ENCODE measurements around the gene STK16. TPM values are rescaled to one million over a fixed set of nuclear protein-coding genes. Genes with fewer than 3 reads are reported as not detected.

The STK16 gene
- total RNA-seq, 1 donor from 2014 or later, result 29.5 TPM

DNA sequence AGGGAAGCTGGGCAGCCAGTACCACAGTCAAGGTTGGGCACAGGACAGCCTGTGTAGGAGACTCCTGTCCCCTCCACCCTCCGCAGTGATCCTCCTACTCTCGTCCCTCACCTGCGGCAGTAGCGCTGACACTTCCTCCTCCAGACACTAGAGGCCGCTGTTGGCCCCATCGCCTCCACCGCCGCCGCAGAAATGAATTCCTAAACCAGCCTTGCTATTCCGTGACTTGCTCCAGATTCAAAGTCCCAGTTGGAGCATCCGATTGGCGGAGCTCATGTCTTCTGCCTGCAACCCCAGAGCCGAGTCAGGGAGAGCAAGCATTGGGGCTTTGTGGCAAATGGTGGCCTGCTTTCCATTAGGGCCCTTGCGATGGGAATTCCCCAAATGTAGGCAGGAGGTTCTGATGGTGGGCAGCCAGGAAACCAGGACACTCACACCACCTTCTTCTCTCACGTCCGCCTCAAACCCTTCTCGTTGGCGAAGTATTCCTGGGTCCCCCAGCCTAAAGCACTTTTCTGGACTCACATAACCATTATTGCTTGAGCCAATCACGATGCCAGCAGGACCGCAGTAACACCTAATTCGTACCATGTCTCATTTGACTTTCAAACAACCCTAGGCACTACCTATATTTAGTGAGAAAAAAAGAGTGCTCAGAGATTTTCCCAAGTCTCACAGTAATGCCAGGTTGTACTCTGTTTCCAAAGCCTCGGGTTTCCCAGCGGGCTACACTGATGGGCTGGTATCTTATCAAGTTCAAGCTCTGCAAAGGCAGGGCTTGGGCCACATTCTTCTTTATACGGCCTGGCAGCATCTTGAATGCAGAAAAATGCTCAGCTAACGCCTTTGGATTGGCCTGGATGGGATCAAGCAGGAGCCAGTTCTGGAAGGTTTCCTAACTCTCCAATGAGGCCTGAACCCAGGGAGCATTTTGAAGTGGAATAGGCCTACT is 32.7 kb downstream of the STK16 start:
- Mint-ChIP-seq H3K9me3 (ENCODE audit: unreplicated experiment) (no peaks in the 10 kb centered on the region), H3K4me1 (ENCODE audit: unreplicated experiment) (peaks cover 26% of the 10 kb centered on the region), H3K4me3 (ENCODE audit: unreplicated experiment) (peak overlapping the region; percentile 90), H3K27me3 (ENCODE audit: unreplicated experiment) (peaks cover 15% of the 10 kb centered on the region), H3K36me3 (ENCODE audit: low read depth, unreplicated experiment) (peaks cover 12% of the 10 kb centered on the region), H3K27ac (ENCODE audit: unreplicated experiment) (peak overlapping the region; percentile 95)
- DNase-seq (ENCODE audit: low spot score), result peak; percentile 79
- TF ChIP-seq, protein P1, sequence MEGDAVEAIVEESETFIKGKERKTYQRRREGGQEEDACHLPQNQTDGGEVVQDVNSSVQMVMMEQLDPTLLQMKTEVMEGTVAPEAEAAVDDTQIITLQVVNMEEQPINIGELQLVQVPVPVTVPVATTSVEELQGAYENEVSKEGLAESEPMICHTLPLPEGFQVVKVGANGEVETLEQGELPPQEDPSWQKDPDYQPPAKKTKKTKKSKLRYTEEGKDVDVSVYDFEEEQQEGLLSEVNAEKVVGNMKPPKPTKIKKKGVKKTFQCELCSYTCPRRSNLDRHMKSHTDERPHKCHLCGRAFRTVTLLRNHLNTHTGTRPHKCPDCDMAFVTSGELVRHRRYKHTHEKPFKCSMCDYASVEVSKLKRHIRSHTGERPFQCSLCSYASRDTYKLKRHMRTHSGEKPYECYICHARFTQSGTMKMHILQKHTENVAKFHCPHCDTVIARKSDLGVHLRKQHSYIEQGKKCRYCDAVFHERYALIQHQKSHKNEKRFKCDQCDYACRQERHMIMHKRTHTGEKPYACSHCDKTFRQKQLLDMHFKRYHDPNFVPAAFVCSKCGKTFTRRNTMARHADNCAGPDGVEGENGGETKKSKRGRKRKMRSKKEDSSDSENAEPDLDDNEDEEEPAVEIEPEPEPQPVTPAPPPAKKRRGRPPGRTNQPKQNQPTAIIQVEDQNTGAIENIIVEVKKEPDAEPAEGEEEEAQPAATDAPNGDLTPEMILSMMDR (IDR thresholded peaks at IDR 0.05; ENCODE audit: unreplicated experiment), result peak; percentile 95

DNA sequence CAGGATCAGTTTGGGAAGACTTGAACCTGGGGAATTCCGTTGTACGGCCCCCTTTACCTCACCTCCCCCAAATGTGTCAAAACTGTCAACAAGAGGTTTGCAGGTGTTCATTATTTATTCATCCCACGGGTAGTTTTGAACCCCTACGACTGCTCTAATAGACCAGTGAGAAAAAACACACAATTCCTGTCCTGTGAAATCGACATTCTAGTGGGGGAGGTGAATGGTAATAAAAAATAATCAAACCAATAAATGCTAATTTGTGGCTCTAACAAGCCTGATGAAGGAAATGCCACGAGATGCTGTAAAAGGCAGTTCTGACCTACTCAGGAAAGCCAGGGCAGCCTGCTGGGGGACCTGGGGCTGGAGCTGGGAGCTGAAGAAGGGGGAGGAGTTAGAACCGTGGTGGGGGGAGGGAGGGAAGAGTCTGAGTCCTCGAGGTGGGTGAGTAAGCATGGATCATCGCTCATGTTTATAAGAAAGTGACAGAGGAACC is 33.4 kb downstream of the STK16 start:
- TF ChIP-seq, protein P1 (IDR thresholded peaks at IDR 0.05; ENCODE audit: unreplicated experiment), result no peak
- Mint-ChIP-seq H3K9me3 (ENCODE audit: unreplicated experiment) (no peaks in the 10 kb centered on the region), H3K4me1 (ENCODE audit: unreplicated experiment) (peaks cover 26% of the 10 kb centered on the region), H3K27ac (ENCODE audit: unreplicated experiment) (peak overlapping the region; percentile 95), H3K27me3 (ENCODE audit: unreplicated experiment) (peaks cover 15% of the 10 kb centered on the region), H3K4me3 (ENCODE audit: unreplicated experiment) (peak overlapping the region; percentile 90), H3K36me3 (ENCODE audit: low read depth, unreplicated experiment) (peaks cover 17% of the 10 kb centered on the region)
- DNase-seq (ENCODE audit: low spot score), result no peak

DNA sequence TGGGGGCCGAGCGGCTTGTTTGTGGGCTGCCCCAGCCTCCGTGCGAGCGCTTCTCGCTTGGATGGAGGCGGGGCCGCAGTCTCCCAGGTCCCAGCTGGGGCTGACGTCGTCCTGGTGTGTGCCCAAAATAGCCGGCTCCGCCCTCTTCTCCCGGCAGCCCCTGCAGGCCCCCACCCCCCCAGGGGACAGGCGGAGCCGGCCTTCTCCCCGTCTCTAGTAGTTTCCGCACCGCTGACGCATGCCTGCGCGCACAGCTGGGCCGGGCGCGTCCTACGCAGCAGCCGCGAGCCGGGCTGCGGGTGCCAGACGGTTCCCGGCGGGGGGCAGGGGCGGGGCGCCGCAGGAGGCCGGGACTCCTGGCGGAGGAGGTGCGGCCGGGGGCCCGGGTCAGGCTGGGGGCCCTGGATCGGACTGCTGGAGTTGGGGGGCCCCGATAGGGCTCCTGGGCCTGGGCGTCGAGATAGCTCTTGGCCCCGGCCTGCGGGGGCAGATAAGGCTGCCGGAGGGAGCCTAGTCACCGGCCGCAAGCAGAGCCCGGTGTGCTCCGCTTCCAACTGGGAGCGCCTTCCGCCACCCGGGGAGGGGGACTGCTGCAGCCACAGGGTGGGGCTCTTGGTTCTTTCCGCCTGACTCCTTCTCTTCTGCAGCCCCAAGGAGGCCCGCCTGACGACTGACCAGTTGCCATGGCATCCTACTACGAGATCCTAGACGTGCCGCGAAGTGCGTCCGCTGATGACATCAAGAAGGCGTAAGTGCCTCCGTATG is 34.1 kb downstream of the STK16 start, which contains the start of gene DNAJB2:
Gene DNAJB2, plus strand, starts transcription at position 216 of the 765 bp plus-strand sequence. Its CDS starts 468 bp downstream, at position 684.
- TF ChIP-seq, protein P1 (IDR thresholded peaks at IDR 0.05; ENCODE audit: unreplicated experiment), result no peak
- Mint-ChIP-seq H3K27ac (ENCODE audit: unreplicated experiment) (peak within 1 kb of the TSS; percentile 96), H3K9me3 (ENCODE audit: unreplicated experiment) (no peaks in the 10 kb centered on the region), H3K4me3 (ENCODE audit: unreplicated experiment) (peak within 1 kb of the TSS; percentile 91), H3K27me3 (ENCODE audit: unreplicated experiment) (peaks cover 15% of the 10 kb centered on the region), H3K4me1 (ENCODE audit: unreplicated experiment) (peaks cover 26% of the 10 kb centered on the region), H3K36me3 (ENCODE audit: low read depth, unreplicated experiment) (peaks cover 19% of the 10 kb centered on the region)
- DNase-seq (ENCODE audit: low spot score), result peak; percentile 95

DNA sequence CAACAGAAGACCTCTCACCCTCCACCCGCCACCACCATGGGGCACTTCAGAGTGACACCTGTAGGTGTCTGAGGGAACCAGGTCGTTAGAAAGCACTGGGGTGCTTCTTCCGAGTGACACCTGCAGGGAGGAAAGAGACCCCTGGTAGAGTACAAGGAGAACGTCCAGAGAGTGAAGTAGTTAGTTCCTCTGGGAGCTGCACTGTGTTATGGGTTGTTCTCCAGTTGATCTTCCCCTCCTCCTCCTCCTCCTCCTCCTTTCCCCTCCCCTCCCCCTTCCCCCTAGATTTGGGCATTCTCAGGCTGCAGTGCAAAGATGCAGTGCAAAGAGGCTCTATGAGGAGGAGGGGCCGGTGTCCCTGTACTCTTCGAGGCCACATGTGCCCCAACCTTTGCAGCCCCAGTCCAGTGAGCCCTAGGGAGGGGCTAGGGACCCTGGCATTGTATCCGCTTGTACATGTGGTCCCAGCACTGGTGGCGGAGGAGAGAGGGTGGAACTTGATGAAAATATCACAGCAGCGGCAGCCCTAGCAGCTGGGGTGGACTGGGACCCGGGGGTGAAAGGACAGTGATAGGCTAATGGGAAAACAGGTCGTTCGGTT is 34.7 kb downstream of the STK16 start:
- Mint-ChIP-seq H3K4me3 (ENCODE audit: unreplicated experiment) (peak overlapping the region; percentile 91), H3K36me3 (ENCODE audit: low read depth, unreplicated experiment) (peaks cover 19% of the 10 kb centered on the region), H3K4me1 (ENCODE audit: unreplicated experiment) (peaks cover 21% of the 10 kb centered on the region), H3K27me3 (ENCODE audit: unreplicated experiment) (peaks cover 15% of the 10 kb centered on the region), H3K9me3 (ENCODE audit: unreplicated experiment) (no peaks in the 10 kb centered on the region), H3K27ac (ENCODE audit: unreplicated experiment) (peak overlapping the region; percentile 96)
- TF ChIP-seq, protein P1 (IDR thresholded peaks at IDR 0.05; ENCODE audit: unreplicated experiment), result no peak
- DNase-seq (ENCODE audit: low spot score), result no peak

All from endothelial cell (in vitro differentiated cells).